NCI-H748 (cell line): ENCODE results near the gene TADA1.
A peak's percentile ranks its signal among the peaks of the same experiment; 100 is the strongest.
"Not testable (repeated sequence)": the region's sequence is repeated elsewhere in the genome, so short reads cannot be mapped to it uniquely, and the experiment has no call there.

Experiments
- DNase-seq: peaks from one replicate; lab custom pipeline; 2025; ENCODE audit not compliant: unreplicated experiment; lab: John Stamatoyannopoulos, UW

The TADA1 gene

GRCh38 chr1:166899769-166900168 is 23.7 kb upstream of the TADA1 start:
- no peak for DNase-seq

GRCh38 chr1:166895766-166896165 is 19.7 kb upstream of the TADA1 start:
- DNase-seq = no peak

- no peak for DNase-seq
These were observed 13.7 kb upstream of the TADA1 start for GRCh38 chr1:166889776-166890175.

- DNase-seq = peak; percentile 62
These were observed 12.5 kb upstream of the TADA1 start for GRCh38 chr1:166888373-166889111.

GRCh38 chr1:166884971-166885370 is 8.9 kb upstream of the TADA1 start:
- no peak for DNase-seq

GRCh38 chr1:166884040-166884642 is 8.1 kb upstream of the TADA1 start:
- DNase-seq = no peak

GRCh38 chr1:166882893-166883292 is 6.8 kb upstream of the TADA1 start:
- no peak for DNase-seq

- not testable (repeated sequence) for DNase-seq
These were observed 2.3 kb upstream of the TADA1 start for GRCh38 chr1:166878173-166878917.

GRCh38 chr1:166876540-166876838 is 425 bp upstream of the TADA1 start:
- DNase-seq = no peak

GRCh38 chr1:166875302-166875733 is 746 bp downstream of the TADA1 start:
- peak; percentile 31 for DNase-seq

GRCh38 chr1:166874464-166874863 is 1.6 kb downstream of the TADA1 start:
- DNase-seq = no peak

GRCh38 chr1:166870584-166870983 is 5.5 kb downstream of the TADA1 start:
- DNase-seq = no peak

- DNase-seq = no peak
These were observed 6.6 kb downstream of the TADA1 start for GRCh38 chr1:166869318-166870099.

- no peak for DNase-seq
These were observed 7.4 kb downstream of the TADA1 start for GRCh38 chr1:166868639-166869038.

- no peak for DNase-seq
These were observed 10.1 kb downstream of the TADA1 start for GRCh38 chr1:166865926-166866325.

- no peak for DNase-seq
These were observed 16.5 kb downstream of the TADA1 start for GRCh38 chr1:166859597-166859996.

GRCh38 chr1:166858726-166859419 is 17.2 kb downstream of the TADA1 start:
- DNase-seq = no peak

- no peak for DNase-seq
These were observed 18.1 kb downstream of the TADA1 start for GRCh38 chr1:166857995-166858394.

- no peak for DNase-seq
These were observed 20.5 kb downstream of the TADA1 start for GRCh38 chr1:166855558-166855957.

- no peak for DNase-seq
These were observed 23.1 kb downstream of the TADA1 start for GRCh38 chr1:166852918-166853317.

- no peak for DNase-seq
These were observed 26.9 kb downstream of the TADA1 start for GRCh38 chr1:166849135-166849534.
